Spleen (tissue), 7 donors: ENCODE results near the gene MCRS1.

Experiments used
- CTCF ChIP-seq, 11 experiments: fragments of 200-600 bp in 7 of 11; fragments of 450-650 bp in 4 of 11; sonication (generic) in 4 of 11; IDR thresholded peaks in 8 of 11; conservative IDR thresholded peaks in 3 of 11; 1 replicate in 7 of 11; 2 replicates in 4 of 11; pipeline versions ENCODE4 v1.4.0 to v1.8.0; 2016 to 2021; ENCODE audit warnings: antibody characterized with exemption in 11 of 11, inconsistent platforms in 4 of 11, mild to moderate bottlenecking in 1 of 11
- POLR2A ChIP-seq, 3 donors: fragments of 450-650 bp; IDR thresholded peaks; one replicate each; pipeline ENCODE4 v1.5.1; 2017; ENCODE audit warnings: antibody characterized with exemption in 3 of 3, mild to moderate bottlenecking in 1 of 3
- POLR2AphosphoS5 ChIP-seq, 3 donors: sonication (generic); formaldehyde crosslinking; IDR thresholded peaks; one replicate each; pipeline ENCODE4 v1.5.1; 2017; ENCODE audit warnings: antibody characterized with exemption in 3 of 3
- donor health status: DM: no; HTN: no; CAD: no; lungs with moderate emphysema.
- donor health status: DM: no; HTN: no; CAD: no.
- donor health status: DM: no; HTN: no; CAD: no.

- TF ChIP-seq CTCF (IDR thresholded peaks at IDR 0.05 in 8 of 11, conservative IDR thresholded peaks at IDR 0.05 in 3 of 11): no peak
- no peak for TF ChIP-seq POLR2A (IDR thresholded peaks at IDR 0.05)
- TF ChIP-seq POLR2AphosphoS5 (IDR thresholded peaks at IDR 0.05): no peak
Measured at GRCh38 chr12:49521389-49521788, 46.6 kb downstream of the MCRS1 start.
